Activated B cell treated with CpG ODN at 0.5 μM for 24 hours (primary cell): Measurements from ENCODE around the gene PRM3. TPM values are rescaled to one million over a fixed set of nuclear protein-coding genes. Genes with fewer than 3 reads are reported as not detected.

Experiments
- ATAC-seq: fragments of 200-7000 bp; cut with Tn5 transposase; one replicate; pipeline ENCODE4 v1.10.0; 2021; ENCODE audit warnings: low read depth, mild to moderate bottlenecking, moderate library complexity
- CTCF ChIA-PET: fragments of 350-600 bp; sonication (Branson Sonifier 250); formaldehyde crosslinking; loops from one replicate; lab custom pipeline; 2021; ENCODE audit warnings: antibody characterized with exemption; lab: Charles Lee
- POLR2A ChIA-PET: fragments of 350-600 bp; sonication (Branson Sonifier 250); formaldehyde crosslinking; loops from one replicate; lab custom pipeline; 2021; ENCODE audit warnings: antibody characterized with exemption; lab: Charles Lee
- DNase-seq: peaks from one replicate; pipeline ENCODE4 v3.0.0; 2022
- H3K27ac Mint-ChIP-seq: one replicate; pipeline ENCODE4 v1.8.0; 2020; ENCODE audit warnings: mixed read lengths
- H3K27me3 Mint-ChIP-seq: one replicate; pipeline ENCODE4 v1.8.0; 2021; ENCODE audit warnings: mixed read lengths
- H3K36me3 Mint-ChIP-seq: one replicate; pipeline ENCODE4 v1.8.0; 2021; ENCODE audit warnings: low read depth, mixed read lengths
- H3K4me1 Mint-ChIP-seq: one replicate; pipeline ENCODE4 v1.8.0; 2021; ENCODE audit warnings: mixed read lengths
- H3K4me3 Mint-ChIP-seq: one replicate; pipeline ENCODE4 v1.8.0; 2020; ENCODE audit warnings: mild to moderate bottlenecking, mixed read lengths
- H3K9me3 Mint-ChIP-seq: one replicate; pipeline ENCODE4 v1.8.0; 2020; ENCODE audit warnings: mixed read lengths
- CTCF ChIP-seq: fragments of 200-600 bp; IDR thresholded peaks from one replicate; pipeline ENCODE4 v1.8.0; 2022; ENCODE audit warnings: antibody characterized with exemption, mild to moderate bottlenecking
- intact Hi-C: fragments of 100-400 bp; cut with micrococcal nuclease; formaldehyde crosslinking; loops from one replicate; pipeline ENCODE4 v1.15.1; 2024
- total RNA-seq: library from RNA; stranded (reverse); gene quantifications from 2 replicates; pipeline ENCODE4 v1.2.3, GENCODE V29; 2022

Gene PRM3
- total RNA-seq, 1 donor from 2014 or later = not detected

- H3K4me3 Mint-ChIP-seq = peak within 1 kb of the TSS; percentile 98
- peak within 1 kb of the TSS; percentile 98 for H3K27ac Mint-ChIP-seq
- ChIA-PET CTCF (interaction anchor here (0.6 to 7.2 kb wide), 42 partner anchors 10 to 315 kb away, joined by 3 to 98 read pairs (median 5); no protein-coding TSS in a partner anchor), POLR2A (interaction anchor here (0.6 to 9.8 kb wide), 90 partner anchors 9 to 719 kb away, joined by 3 to 252 read pairs (median 5); partner anchors contain the start of genes DEXI and ZC3H7A)
- ATAC-seq (peak; percentile 71), DNase-seq (peak; percentile 92)
- no peaks in the 10 kb centered on the region for H3K9me3 Mint-ChIP-seq
- intact Hi-C loops = loop anchor here (1.0 to 10.0 kb wide), 16 partner anchors 23 to 661 kb away; partner anchors contain the start of genes GSPT1 and RMI2
- TF ChIP-seq CTCF = peak; percentile 46
- H3K4me1 Mint-ChIP-seq = peaks cover 60% of the 10 kb centered on the region
- H3K36me3 Mint-ChIP-seq = peaks cover 32% of the 10 kb centered on the region
- no peaks in the 10 kb centered on the region for H3K27me3 Mint-ChIP-seq
These were observed 17.4 kb downstream of the PRM3 start, which contains the start of gene SOCS1 for GRCh38 chr16:11255737-11256660. Gene SOCS1, minus strand, starts transcription at chr16:11256204. Its CDS starts 726 bp downstream, at chr16:11255478.

GRCh38 chr16:11254913-11255736 is 18.3 kb downstream of the PRM3 start:
- Mint-ChIP-seq H3K36me3 (peaks cover 38% of the 10 kb centered on the region), H3K4me3 (peak overlapping the region; percentile 89), H3K9me3 (no peaks in the 10 kb centered on the region), H3K27ac (peak overlapping the region; percentile 76), H3K4me1 (peaks cover 62% of the 10 kb centered on the region), H3K27me3 (no peaks in the 10 kb centered on the region)
- TF ChIP-seq CTCF = no peak
- ChIA-PET CTCF (interaction anchor here (0.8 to 7.2 kb wide), 39 partner anchors 9 to 314 kb away, joined by 3 to 98 read pairs (median 5); no protein-coding TSS in a partner anchor), POLR2A (interaction anchor here (0.6 to 9.8 kb wide), 83 partner anchors 9 to 720 kb away, joined by 3 to 252 read pairs (median 5); partner anchors contain the start of genes DEXI, LITAF and ZC3H7A)
- peak; percentile 61 for DNase-seq
- ATAC-seq = no peak
- intact Hi-C loops = loop anchor here (1.0 to 10.0 kb wide), 12 partner anchors 22 to 662 kb away; partner anchors contain the start of gene GSPT1

- Mint-ChIP-seq H3K4me1 (peaks cover 60% of the 10 kb centered on the region), H3K9me3 (no peaks in the 10 kb centered on the region), H3K27me3 (no peaks in the 10 kb centered on the region), H3K36me3 (peaks cover 38% of the 10 kb centered on the region), H3K4me3 (peak overlapping the region; percentile 89), H3K27ac (peak overlapping the region; percentile 71)
- ChIA-PET POLR2A (interaction anchor here (0.6 to 9.8 kb wide), 40 partner anchors 9 to 385 kb away, joined by 3 to 252 read pairs (median 10); partner anchors contain the start of gene LITAF), CTCF (interaction anchor here (0.6 to 7.2 kb wide), 26 partner anchors 21 to 450 kb away, joined by 3 to 98 read pairs (median 8); no protein-coding TSS in a partner anchor)
- DNase-seq (no peak), ATAC-seq (no peak)
- TF ChIP-seq CTCF = no peak
- intact Hi-C loops = loop anchor here (10.0 kb wide), 1 partner anchor 431 kb away; no protein-coding TSS in a partner anchor
These were observed 19.2 kb downstream of the PRM3 start for GRCh38 chr16:11253995-11254912.
